ENCODE results near the gene SLC27A5. TPM values are rescaled to one million over a fixed set of nuclear protein-coding genes. Genes with fewer than 3 reads are reported as not detected.

SLC27A5 gene
- total and polyA plus RNA-seq, 2 of the 13 experiments (the other 11 are each of a cell fraction or from before 2014, with no cell fraction given): 30.3 to 40.2 TPM

- no peak for TF ChIP-seq ZKSCAN1 (IDR thresholded peaks at IDR 0.05; ENCODE audit: low read length)
- no peak for TF ChIP-seq ZNF414 (CRISPR knock-in tag; IDR thresholded peaks at IDR 0.05)
- TF ChIP-seq ELF4 (CRISPR knock-in tag; IDR thresholded peaks at IDR 0.05; ENCODE audit: borderline replicate concordance): no peak
- TF ChIP-seq HBP1 (CRISPR knock-in tag; IDR thresholded peaks at IDR 0.05; ENCODE audit: low read depth): no peak
- TF ChIP-seq ZKSCAN5 (CRISPR knock-in tag; IDR thresholded peaks at IDR 0.05): no peak
- TF ChIP-seq FOXK2 (IDR thresholded peaks at IDR 0.05): no peak
- TF ChIP-seq CERS6 (CRISPR knock-in tag; IDR thresholded peaks at IDR 0.05): no peak
- TF ChIP-seq ZNF773 (CRISPR knock-in tag; IDR thresholded peaks at IDR 0.05; ENCODE audit: borderline replicate concordance): no peak
- peak; percentile 32; the same call in 1 of the 2 replicates for TF ChIP-seq KDM5A (IDR thresholded peaks at IDR 0.05; ENCODE audit: borderline replicate concordance, low read length)
- TF ChIP-seq SP4 (CRISPR knock-in tag; IDR thresholded peaks at IDR 0.05): peak; percentile 73
- TF ChIP-seq ZNF180 (CRISPR knock-in tag; IDR thresholded peaks at IDR 0.05; ENCODE audit: borderline replicate concordance, low read depth): no peak
- TF ChIP-seq ZNF580 (CRISPR knock-in tag; IDR thresholded peaks at IDR 0.05; ENCODE audit: borderline replicate concordance, low read depth): 0 out of 2 replicates have a peak, but pooled peaks have one; percentile 19
- TF ChIP-seq PRDM4 (CRISPR knock-in tag; IDR thresholded peaks at IDR 0.05; ENCODE audit: borderline replicate concordance): no peak
- TF ChIP-seq ZNF274 (CRISPR knock-in tag; IDR thresholded peaks at IDR 0.05): peak; percentile 55; the same call in 1 of the 2 replicates
- TF ChIP-seq ZNF737 (CRISPR knock-in tag; IDR thresholded peaks at IDR 0.05; ENCODE audit: borderline replicate concordance): no peak
- no peak for TF ChIP-seq NONO (IDR thresholded peaks at IDR 0.05)
- peak; percentile 62; the same call in 1 of the 2 replicates for TF ChIP-seq NONO (CRISPR knock-in tag; conservative IDR thresholded peaks at IDR 0.05)
- no peak for TF ChIP-seq JUND (CRISPR knock-in tag; IDR thresholded peaks at IDR 0.05)
- no peak for TF ChIP-seq ZBTB46 (CRISPR knock-in tag; IDR thresholded peaks at IDR 0.05; ENCODE audit: borderline replicate concordance)
- TF ChIP-seq ZNF83 (CRISPR knock-in tag; IDR thresholded peaks at IDR 0.05; ENCODE audit: borderline replicate concordance): no peak
- TF ChIP-seq ZNF30 (CRISPR knock-in tag; IDR thresholded peaks at IDR 0.05): no peak
- TF ChIP-seq SALL1 (CRISPR knock-in tag; IDR thresholded peaks at IDR 0.05): peak; percentile 51; the same call in 1 of the 2 replicates
- no peak for TF ChIP-seq ZNF329 (CRISPR knock-in tag; IDR thresholded peaks at IDR 0.05; ENCODE audit: low read depth)
Observed at GRCh38 chr19:58451358-58452101, 60.3 kb downstream of the SLC27A5 start, which contains the start of gene ZNF324B (continued).

All from HepG2 (cell line).